HEK293 (cell line): Measurements from ENCODE around the gene CFAP99.

Experiments
- CTCF ChIA-PET: fragments of 350-600 bp; formaldehyde crosslinking; extraction: SDS; loops from one replicate; lab custom pipeline; 2021; ENCODE audit warnings: antibody characterized with exemption; lab: Yijun Ruan, JAX
- POLR2A ChIA-PET: fragments of 300-600 bp; formaldehyde crosslinking; extraction: SDS; loops from one replicate; lab custom pipeline; 2020; ENCODE audit warnings: antibody characterized with exemption, inconsistent platforms; lab: Yijun Ruan, JAX
- H3K27ac ChIP-seq: fragments of 200-500 bp; sonication (Bioruptor generic); 2 replicates; pipeline ENCODE4 v1.5.1; 2014; ENCODE audit warnings: low read depth, low read length, control low read depth, inconsistent platforms; ENCODE audit errors: extremely low read depth
- H3K36me3 ChIP-seq, 2 experiments: fragments of 200-500 bp in 1 of 2; sonication (Bioruptor generic) in 1 of 2; 1 replicate in 1 of 2; 2 replicates in 1 of 2; pipeline ENCODE4 v1.5.1; 2014 to 2017; ENCODE audit warnings: inconsistent platforms in 2 of 2, low read length in 2 of 2; ENCODE audit not compliant: control insufficient read depth in 2 of 2, insufficient read depth in 1 of 2
- H3K4me1 ChIP-seq: fragments of 200-500 bp; sonication (Bioruptor generic); 2 replicates; pipeline ENCODE4 v1.5.1; 2014; ENCODE audit warnings: mild to moderate bottlenecking, low read length, inconsistent platforms; ENCODE audit not compliant: control insufficient read depth, insufficient read depth
- H3K4me3 ChIP-seq: 2 replicates; pipeline ENCODE4 v1.5.1; 2011; ENCODE audit warnings: low read depth, mild to moderate bottlenecking, control low read depth, low read length, moderate library complexity
- H3K9me3 ChIP-seq: fragments of 200-500 bp; sonication (Bioruptor generic); 2 replicates; pipeline ENCODE4 v1.5.1; 2014; ENCODE audit warnings: low read depth, low read length, inconsistent platforms; ENCODE audit not compliant: control insufficient read depth, insufficient read depth
- GLIS2 ChIP-seq: fragments of 450-650 bp; formaldehyde crosslinking; IDR thresholded peaks from 2 replicates; pipeline ENCODE4 v1.5.1; 2016; ENCODE audit warnings: missing biosample characterization, missing genetic modification characterization
- PRDM1 ChIP-seq: fragments of 450-650 bp; formaldehyde crosslinking; IDR thresholded peaks from 2 replicates; pipeline ENCODE4; 2016; ENCODE audit warnings: missing biosample characterization, missing genetic modification characterization
- SCRT1 ChIP-seq: fragments of 450-650 bp; formaldehyde crosslinking; IDR thresholded peaks from 2 replicates; pipeline ENCODE4 v1.5.1; 2016; ENCODE audit warnings: missing biosample characterization, missing genetic modification characterization, borderline replicate concordance
- SCRT2 ChIP-seq: fragments of 450-650 bp; formaldehyde crosslinking; IDR thresholded peaks from 2 replicates; pipeline ENCODE4 v1.5.1; 2016; ENCODE audit warnings: missing biosample characterization, missing genetic modification characterization
- SP3 ChIP-seq: fragments of 450-650 bp; formaldehyde crosslinking; IDR thresholded peaks from 2 replicates; pipeline ENCODE4 v1.5.1; 2016; ENCODE audit warnings: missing biosample characterization, missing genetic modification characterization
- ZBTB1 ChIP-seq: fragments of 450-650 bp; formaldehyde crosslinking; IDR thresholded peaks from 2 replicates; pipeline ENCODE4 v1.5.1; 2016; ENCODE audit warnings: missing biosample characterization, missing genetic modification characterization
- ZBTB8A ChIP-seq: fragments of 450-650 bp; formaldehyde crosslinking; IDR thresholded peaks from 2 replicates; pipeline ENCODE4 v1.5.1; 2016; ENCODE audit warnings: missing biosample characterization, missing genetic modification characterization
- ZNF214 ChIP-seq: fragments of 450-650 bp; formaldehyde crosslinking; IDR thresholded peaks from 2 replicates; pipeline ENCODE4 v1.5.1; 2017; ENCODE audit warnings: missing biosample characterization, mild to moderate bottlenecking, missing genetic modification characterization, borderline replicate concordance
- ZNF274 ChIP-seq, 2 experiments: fragments of 200-500 bp in 1 of 2; fragments of 450-650 bp in 1 of 2; sonication (Bioruptor generic) in 1 of 2; formaldehyde crosslinking in 1 of 2; IDR thresholded peaks; 2 replicates each; pipeline versions ENCODE4 v1.5.1 to v1.6.1; 2014 to 2016; ENCODE audit warnings: borderline replicate concordance in 1 of 2, inconsistent platforms in 1 of 2, low read length in 1 of 2, missing biosample characterization in 1 of 2, missing genetic modification characterization in 1 of 2
- ZNF335 ChIP-seq: fragments of 450-650 bp; formaldehyde crosslinking; conservative IDR thresholded peaks from 2 replicates; pipeline ENCODE4 v1.5.1; 2016; ENCODE audit warnings: missing biosample characterization, missing genetic modification characterization
- ZNF426 ChIP-seq: fragments of 450-650 bp; formaldehyde crosslinking; IDR thresholded peaks from 2 replicates; pipeline ENCODE4 v1.5.1; 2017; ENCODE audit warnings: missing biosample characterization, missing genetic modification characterization, mild to moderate bottlenecking, inconsistent platforms, moderate library complexity
- ZNF560 ChIP-seq: fragments of 450-650 bp; formaldehyde crosslinking; IDR thresholded peaks from 2 replicates; pipeline ENCODE4 v1.5.1; 2017; ENCODE audit warnings: missing biosample characterization, missing genetic modification characterization, borderline replicate concordance
- ZNF600 ChIP-seq: fragments of 450-650 bp; formaldehyde crosslinking; IDR thresholded peaks from 2 replicates; pipeline ENCODE4 v1.5.1; 2016; ENCODE audit warnings: missing biosample characterization, missing genetic modification characterization
- ZNF660 ChIP-seq: fragments of 450-650 bp; IDR thresholded peaks from 2 replicates; pipeline ENCODE4 v1.5.1; 2018; ENCODE audit warnings: missing biosample characterization, mild to moderate bottlenecking, missing genetic modification characterization
- ZNF747 ChIP-seq: fragments of 450-650 bp; formaldehyde crosslinking; IDR thresholded peaks from 2 replicates; pipeline ENCODE4 v1.5.1; 2016; ENCODE audit warnings: missing biosample characterization, missing genetic modification characterization
- TF ChIP-seq, protein P1 (sequence below): fragments of 450-650 bp; formaldehyde crosslinking; IDR thresholded peaks from 2 replicates; pipeline ENCODE4 v1.5.1; 2016; ENCODE audit warnings: missing biosample characterization, missing genetic modification characterization
- TF ChIP-seq, protein P2 (sequence below): sonication (generic); formaldehyde crosslinking; IDR thresholded peaks from 2 replicates; pipeline ENCODE4 v1.8.1; 2022; ENCODE audit warnings: mild to moderate bottlenecking, moderate library complexity, missing genetic modification reagents
- TF ChIP-seq, protein P3 (sequence below): fragments of 450-650 bp; formaldehyde crosslinking; conservative IDR thresholded peaks from 2 replicates; pipeline ENCODE4 v1.5.1; 2016; ENCODE audit warnings: low read depth, missing biosample characterization, missing genetic modification characterization
- TF ChIP-seq, protein P4 (sequence below): fragments of 450-650 bp; formaldehyde crosslinking; IDR thresholded peaks from 2 replicates; pipeline ENCODE4 v1.5.0; 2017; ENCODE audit warnings: missing biosample characterization, missing genetic modification characterization, borderline replicate concordance
- TF ChIP-seq, protein P5 (sequence below): fragments of 450-650 bp; formaldehyde crosslinking; IDR thresholded peaks from 2 replicates; pipeline ENCODE4 v1.5.1; 2016; ENCODE audit warnings: missing biosample characterization, missing genetic modification characterization

Gene CFAP99

DNA sequence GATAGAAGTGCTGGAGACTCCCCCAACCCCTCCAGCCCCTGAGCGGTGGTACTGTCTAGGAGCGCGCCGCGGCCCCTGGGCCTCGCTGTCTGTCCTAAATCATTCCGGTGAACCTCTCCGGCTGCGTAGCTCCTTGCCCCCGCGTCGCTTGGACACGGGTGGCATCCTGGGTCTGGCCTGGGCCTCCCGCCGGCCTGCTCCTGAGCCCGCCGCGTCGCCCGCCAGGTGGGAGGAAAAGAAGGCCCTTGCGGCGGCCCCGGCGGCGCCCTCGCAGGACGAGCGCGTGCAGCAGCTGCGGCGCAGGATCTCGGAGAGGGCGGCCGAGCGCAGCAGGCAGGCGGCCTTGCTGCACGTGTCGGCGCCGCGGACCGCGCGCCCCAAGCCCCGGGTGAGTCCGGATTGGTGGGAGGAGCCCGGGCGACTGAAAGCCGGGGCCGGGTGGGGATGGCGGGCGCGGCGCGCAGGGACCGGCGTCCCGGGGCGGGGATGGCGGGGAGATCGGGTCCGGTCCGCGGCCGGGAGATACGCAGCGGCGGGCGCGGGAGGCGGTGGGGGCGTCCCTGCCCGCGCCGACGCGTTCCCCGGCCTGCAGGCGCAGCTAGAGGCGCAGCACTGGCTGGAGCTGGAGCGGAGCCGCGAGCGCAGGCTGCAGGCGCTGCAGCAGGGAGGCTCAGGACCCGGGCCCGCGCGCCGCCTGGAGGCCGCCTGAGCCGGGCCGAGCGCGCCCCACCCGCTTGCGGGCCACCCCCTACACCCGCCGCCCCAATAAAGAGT is 43.6 kb downstream of the CFAP99 start (continued):
- TF ChIP-seq, protein P1, sequence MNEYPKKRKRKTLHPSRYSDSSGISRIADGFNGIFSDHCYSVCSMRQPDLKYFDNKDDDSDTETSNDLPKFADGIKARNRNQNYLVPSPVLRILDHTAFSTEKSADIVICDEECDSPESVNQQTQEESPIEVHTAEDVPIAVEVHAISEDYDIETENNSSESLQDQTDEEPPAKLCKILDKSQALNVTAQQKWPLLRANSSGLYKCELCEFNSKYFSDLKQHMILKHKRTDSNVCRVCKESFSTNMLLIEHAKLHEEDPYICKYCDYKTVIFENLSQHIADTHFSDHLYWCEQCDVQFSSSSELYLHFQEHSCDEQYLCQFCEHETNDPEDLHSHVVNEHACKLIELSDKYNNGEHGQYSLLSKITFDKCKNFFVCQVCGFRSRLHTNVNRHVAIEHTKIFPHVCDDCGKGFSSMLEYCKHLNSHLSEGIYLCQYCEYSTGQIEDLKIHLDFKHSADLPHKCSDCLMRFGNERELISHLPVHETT (tag by site-specific recombination), result no peak
- TF ChIP-seq ZBTB1 (tag by site-specific recombination) (no peak), ZNF560 (tag by site-specific recombination) (no peak), ZNF600 (tag by site-specific recombination) (no peak)
- TF ChIP-seq, protein P2, sequence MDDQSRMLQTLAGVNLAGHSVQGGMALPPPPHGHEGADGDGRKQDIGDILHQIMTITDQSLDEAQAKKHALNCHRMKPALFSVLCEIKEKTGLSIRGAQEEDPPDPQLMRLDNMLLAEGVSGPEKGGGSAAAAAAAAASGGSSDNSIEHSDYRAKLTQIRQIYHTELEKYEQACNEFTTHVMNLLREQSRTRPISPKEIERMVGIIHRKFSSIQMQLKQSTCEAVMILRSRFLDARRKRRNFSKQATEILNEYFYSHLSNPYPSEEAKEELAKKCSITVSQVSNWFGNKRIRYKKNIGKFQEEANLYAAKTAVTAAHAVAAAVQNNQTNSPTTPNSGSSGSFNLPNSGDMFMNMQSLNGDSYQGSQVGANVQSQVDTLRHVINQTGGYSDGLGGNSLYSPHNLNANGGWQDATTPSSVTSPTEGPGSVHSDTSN (CRISPR knock-in tag), result peak; percentile 51; the same call in 1 of the 2 replicates

DNA sequence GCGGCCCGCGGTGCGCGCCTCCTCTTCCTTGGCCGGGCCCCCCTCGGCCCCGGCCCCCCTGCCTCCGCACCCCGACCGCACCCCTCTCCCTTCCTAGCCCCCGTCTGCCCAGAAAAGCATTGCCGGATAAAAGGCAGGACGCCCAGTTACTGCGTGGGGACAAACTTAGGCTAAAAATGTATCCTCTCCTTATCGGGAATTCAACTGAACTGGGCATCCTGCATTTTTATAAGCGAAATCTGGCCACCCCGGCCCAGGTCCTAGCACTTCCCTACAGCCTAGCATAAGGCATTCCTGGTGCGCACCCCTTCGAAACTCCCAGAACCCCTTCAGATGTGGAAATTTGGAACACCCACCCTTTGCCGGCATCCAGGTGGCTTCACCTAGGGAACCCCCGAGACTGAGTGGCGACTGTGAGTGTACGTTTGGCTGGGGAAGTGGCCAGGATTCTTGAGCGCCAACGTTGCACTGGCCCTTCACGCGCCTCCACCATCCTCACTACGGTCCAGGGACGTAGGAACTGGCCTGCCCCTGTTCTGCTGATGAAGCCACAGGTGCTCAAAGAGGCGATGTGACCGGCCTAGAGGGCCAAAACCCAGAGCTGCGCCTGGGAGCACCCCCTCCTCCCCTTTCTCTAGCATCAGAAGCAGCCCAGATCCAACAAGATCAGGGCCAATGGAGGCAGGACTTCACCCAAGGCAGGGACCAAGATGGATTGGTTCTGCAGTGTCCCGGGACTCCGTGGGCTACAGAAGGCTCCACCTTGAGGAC is 44.4 kb downstream of the CFAP99 start:
- Histone ChIP-seq H3K4me3 (no peak overlapping the region), H3K4me1 (no peaks in the 10 kb centered on the region; the same call in 1 of the 2 replicates), H3K9me3 (no peaks in the 10 kb centered on the region), H3K36me3 (no peaks in the 10 kb centered on the region), H3K27ac (no peak overlapping the region)
- ChIA-PET POLR2A (no interaction called here), CTCF (interaction anchor here (0.6 to 1.0 kb wide), 3 partner anchors 50 to 245 kb away, joined by 3 read pairs; no protein-coding TSS in a partner anchor)
- no peak for TF ChIP-seq ZNF747 (tag by site-specific recombination)
- TF ChIP-seq, protein P3, sequence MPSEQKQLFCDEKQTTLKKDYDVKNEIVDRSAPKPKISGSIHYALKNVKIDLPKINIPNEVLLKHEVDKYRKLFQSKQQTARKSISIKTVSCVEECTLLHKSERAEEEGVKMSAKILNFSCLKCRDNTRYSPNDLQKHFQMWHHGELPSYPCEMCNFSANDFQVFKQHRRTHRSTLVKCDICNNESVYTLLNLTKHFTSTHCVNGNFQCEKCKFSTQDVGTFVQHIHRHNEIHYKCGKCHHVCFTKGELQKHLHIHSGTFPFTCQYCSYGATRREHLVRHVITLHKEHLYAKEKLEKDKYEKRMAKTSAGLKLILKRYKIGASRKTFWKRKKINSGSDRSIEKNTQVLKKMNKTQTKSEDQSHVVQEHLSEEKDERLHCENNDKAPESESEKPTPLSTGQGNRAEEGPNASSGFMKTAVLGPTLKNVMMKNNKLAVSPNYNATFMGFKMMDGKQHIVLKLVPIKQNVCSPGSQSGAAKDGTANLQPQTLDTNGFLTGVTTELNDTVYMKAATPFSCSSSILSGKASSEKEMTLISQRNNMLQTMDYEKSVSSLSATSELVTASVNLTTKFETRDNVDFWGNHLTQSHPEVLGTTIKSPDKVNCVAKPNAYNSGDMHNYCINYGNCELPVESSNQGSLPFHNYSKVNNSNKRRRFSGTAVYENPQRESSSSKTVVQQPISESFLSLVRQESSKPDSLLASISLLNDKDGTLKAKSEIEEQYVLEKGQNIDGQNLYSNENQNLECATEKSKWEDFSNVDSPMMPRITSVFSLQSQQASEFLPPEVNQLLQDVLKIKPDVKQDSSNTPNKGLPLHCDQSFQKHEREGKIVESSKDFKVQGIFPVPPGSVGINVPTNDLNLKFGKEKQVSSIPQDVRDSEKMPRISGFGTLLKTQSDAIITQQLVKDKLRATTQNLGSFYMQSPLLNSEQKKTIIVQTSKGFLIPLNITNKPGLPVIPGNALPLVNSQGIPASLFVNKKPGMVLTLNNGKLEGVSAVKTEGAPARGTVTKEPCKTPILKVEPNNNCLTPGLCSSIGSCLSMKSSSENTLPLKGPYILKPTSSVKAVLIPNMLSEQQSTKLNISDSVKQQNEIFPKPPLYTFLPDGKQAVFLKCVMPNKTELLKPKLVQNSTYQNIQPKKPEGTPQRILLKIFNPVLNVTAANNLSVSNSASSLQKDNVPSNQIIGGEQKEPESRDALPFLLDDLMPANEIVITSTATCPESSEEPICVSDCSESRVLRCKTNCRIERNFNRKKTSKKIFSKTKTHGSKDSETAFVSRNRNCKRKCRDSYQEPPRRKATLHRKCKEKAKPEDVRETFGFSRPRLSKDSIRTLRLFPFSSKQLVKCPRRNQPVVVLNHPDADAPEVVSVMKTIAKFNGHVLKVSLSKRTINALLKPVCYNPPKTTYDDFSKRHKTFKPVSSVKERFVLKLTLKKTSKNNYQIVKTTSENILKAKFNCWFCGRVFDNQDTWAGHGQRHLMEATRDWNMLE, result no peak
- TF ChIP-seq ZNF335 (tag by site-specific recombination), result peak; percentile 33
- no peak for TF ChIP-seq ZNF660 (tag by site-specific recombination)
- TF ChIP-seq SP3 (tag by site-specific recombination), result no peak
- no peak for TF ChIP-seq ZNF274 (IDR thresholded peaks at IDR 0.05; ENCODE audit: low read length)
- TF ChIP-seq ZNF274 (tag by site-specific recombination; IDR thresholded peaks at IDR 0.05; ENCODE audit: borderline replicate concordance), result no peak
- no peak for TF ChIP-seq ZNF426 (tag by site-specific recombination)
- peak; percentile 38; the same call in 1 of the 2 replicates for TF ChIP-seq ZNF600 (tag by site-specific recombination)
- TF ChIP-seq, protein P4, sequence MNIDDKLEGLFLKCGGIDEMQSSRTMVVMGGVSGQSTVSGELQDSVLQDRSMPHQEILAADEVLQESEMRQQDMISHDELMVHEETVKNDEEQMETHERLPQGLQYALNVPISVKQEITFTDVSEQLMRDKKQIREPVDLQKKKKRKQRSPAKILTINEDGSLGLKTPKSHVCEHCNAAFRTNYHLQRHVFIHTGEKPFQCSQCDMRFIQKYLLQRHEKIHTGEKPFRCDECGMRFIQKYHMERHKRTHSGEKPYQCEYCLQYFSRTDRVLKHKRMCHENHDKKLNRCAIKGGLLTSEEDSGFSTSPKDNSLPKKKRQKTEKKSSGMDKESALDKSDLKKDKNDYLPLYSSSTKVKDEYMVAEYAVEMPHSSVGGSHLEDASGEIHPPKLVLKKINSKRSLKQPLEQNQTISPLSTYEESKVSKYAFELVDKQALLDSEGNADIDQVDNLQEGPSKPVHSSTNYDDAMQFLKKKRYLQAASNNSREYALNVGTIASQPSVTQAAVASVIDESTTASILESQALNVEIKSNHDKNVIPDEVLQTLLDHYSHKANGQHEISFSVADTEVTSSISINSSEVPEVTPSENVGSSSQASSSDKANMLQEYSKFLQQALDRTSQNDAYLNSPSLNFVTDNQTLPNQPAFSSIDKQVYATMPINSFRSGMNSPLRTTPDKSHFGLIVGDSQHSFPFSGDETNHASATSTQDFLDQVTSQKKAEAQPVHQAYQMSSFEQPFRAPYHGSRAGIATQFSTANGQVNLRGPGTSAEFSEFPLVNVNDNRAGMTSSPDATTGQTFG (tag by site-specific recombination), result no peak
- TF ChIP-seq SCRT2 (tag by site-specific recombination), result peak; percentile 82
- 0 out of 2 replicates have a peak, but pooled peaks have one; percentile 31 for TF ChIP-seq SCRT1
- 0 out of 2 replicates have a peak, but pooled peaks have one; percentile 12 for TF ChIP-seq GLIS2
- TF ChIP-seq, protein P5, sequence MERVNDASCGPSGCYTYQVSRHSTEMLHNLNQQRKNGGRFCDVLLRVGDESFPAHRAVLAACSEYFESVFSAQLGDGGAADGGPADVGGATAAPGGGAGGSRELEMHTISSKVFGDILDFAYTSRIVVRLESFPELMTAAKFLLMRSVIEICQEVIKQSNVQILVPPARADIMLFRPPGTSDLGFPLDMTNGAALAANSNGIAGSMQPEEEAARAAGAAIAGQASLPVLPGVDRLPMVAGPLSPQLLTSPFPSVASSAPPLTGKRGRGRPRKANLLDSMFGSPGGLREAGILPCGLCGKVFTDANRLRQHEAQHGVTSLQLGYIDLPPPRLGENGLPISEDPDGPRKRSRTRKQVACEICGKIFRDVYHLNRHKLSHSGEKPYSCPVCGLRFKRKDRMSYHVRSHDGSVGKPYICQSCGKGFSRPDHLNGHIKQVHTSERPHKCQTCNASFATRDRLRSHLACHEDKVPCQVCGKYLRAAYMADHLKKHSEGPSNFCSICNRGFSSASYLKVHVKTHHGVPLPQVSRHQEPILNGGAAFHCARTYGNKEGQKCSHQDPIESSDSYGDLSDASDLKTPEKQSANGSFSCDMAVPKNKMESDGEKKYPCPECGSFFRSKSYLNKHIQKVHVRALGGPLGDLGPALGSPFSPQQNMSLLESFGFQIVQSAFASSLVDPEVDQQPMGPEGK (tag by site-specific recombination), result 0 out of 2 replicates have a peak, but pooled peaks have one; percentile 23
- TF ChIP-seq ZBTB8A (tag by site-specific recombination), result peak; percentile 63
- TF ChIP-seq ZNF214, result no peak
- TF ChIP-seq PRDM1, result no peak
